Erythroblast (primary cell): Measurements from ENCODE around the gene CP.

ENCODE experiments used
- GATA1 ChIP-seq: IDR thresholded peaks from 2 replicates; pipeline ENCODE4 v1.6.1; 2011; ENCODE audit warnings: low read depth, mild to moderate bottlenecking, control low read depth, low read length, moderate library complexity
- POLR2A ChIP-seq: IDR thresholded peaks from 2 replicates; pipeline ENCODE4 v1.6.1; 2011; ENCODE audit warnings: mild to moderate bottlenecking, low read length

- TF ChIP-seq POLR2A (no peak), GATA1 (no peak)
Observed at GRCh38 chr3:149258714-149259113, 37.1 kb upstream of the CP start.
